HK-2 (cell line): ENCODE results near the gene SSC4D.
A peak's percentile ranks its signal among the peaks of the same experiment; 100 is the strongest.
"Not testable (repeated sequence)": the region's sequence is repeated elsewhere in the genome, so short reads cannot be mapped to it uniquely, and the experiment has no call there.

Experiments used
- DNase-seq: peaks from one replicate; pipeline ENCODE4 v3.0.0-alpha.2; 2018; ENCODE audit not compliant: unreplicated experiment

SSC4D gene

GRCh38 chr7:76383089-76383944 lies 26.2 kb downstream of the SSC4D start:
- DNase-seq, result no peak

GRCh38 chr7:76381814-76382213 lies 27.7 kb downstream of the SSC4D start:
- DNase-seq, result no peak

- no peak for DNase-seq
These were observed 28.9 kb downstream of the SSC4D start for GRCh38 chr7:76380623-76380966.

- no peak for DNase-seq
These were observed 32.1 kb downstream of the SSC4D start for GRCh38 chr7:76377186-76377918.

GRCh38 chr7:76375251-76375650 lies 34.2 kb downstream of the SSC4D start:
- no peak for DNase-seq

- peak; percentile 55 for DNase-seq
These were observed 36.3 kb downstream of the SSC4D start for GRCh38 chr7:76372984-76373833.

GRCh38 chr7:76371396-76371795 lies 38.1 kb downstream of the SSC4D start:
- DNase-seq, result no peak

GRCh38 chr7:76369018-76369417 lies 40.5 kb downstream of the SSC4D start:
- no peak for DNase-seq

- no peak for DNase-seq
These were observed 41.3 kb downstream of the SSC4D start for GRCh38 chr7:76368190-76368589.

GRCh38 chr7:76364198-76364584 lies 45.3 kb downstream of the SSC4D start:
- peak; percentile 64 for DNase-seq

- DNase-seq, result not testable (repeated sequence)
These were observed 45.7 kb downstream of the SSC4D start for GRCh38 chr7:76363754-76364153.

- no peak for DNase-seq
These were observed 49.4 kb downstream of the SSC4D start for GRCh38 chr7:76359978-76360638.

- DNase-seq, result peak; percentile 99
These were observed 50.2 kb downstream of the SSC4D start for GRCh38 chr7:76359111-76359977.

GRCh38 chr7:76358481-76359110 lies 50.9 kb downstream of the SSC4D start, which contains the start of gene YWHAG:
Gene YWHAG (minus strand): TSS chr7:76358991. CDS start chr7:76358808, 183 bp downstream.
- peak; percentile 94 for DNase-seq

- peak; percentile 45 for DNase-seq
These were observed 51.5 kb downstream of the SSC4D start for GRCh38 chr7:76358011-76358480.

GRCh38 chr7:76357475-76358010 lies 52.0 kb downstream of the SSC4D start:
- no peak for DNase-seq

- no peak for DNase-seq
These were observed 52.7 kb downstream of the SSC4D start for GRCh38 chr7:76356823-76357222.

GRCh38 chr7:76356115-76356514 lies 53.4 kb downstream of the SSC4D start:
- DNase-seq, result no peak

- DNase-seq, result no peak
These were observed 54.3 kb downstream of the SSC4D start for GRCh38 chr7:76354981-76355730.
